Activated CD4-positive, alpha-beta T cell treated with anti-CD3 and anti-CD28 coated beads, Interleukin-2, amount 10 ng/mL, durations not matched to agents 7 days and 5 days (primary cell): ENCODE data around the gene RBPJL. TPM values are rescaled to one million over a fixed set of nuclear protein-coding genes. Genes with fewer than 3 reads are reported as not detected.
A peak's percentile ranks its signal among the peaks of the same experiment; 100 is the strongest.

Source experiments
- CTCF ChIA-PET: fragments of 350-600 bp; sonication (Branson Sonifier 250); formaldehyde crosslinking; loops from one replicate; lab custom pipeline; 2021; ENCODE audit warnings: antibody characterized with exemption; lab: Charles Lee
- POLR2A ChIA-PET: fragments of 350-600 bp; sonication (Branson Sonifier 250); formaldehyde crosslinking; loops from one replicate; lab custom pipeline; 2021; ENCODE audit warnings: antibody characterized with exemption; lab: Charles Lee
- DNase-seq: peaks from one replicate; pipeline ENCODE4 v3.0.0-alpha.2; 2020
- H3K27ac Mint-ChIP-seq: one replicate; pipeline ENCODE4 v1.8.0; 2021; ENCODE audit warnings: mild to moderate bottlenecking, moderate library complexity, mixed read lengths
- H3K27me3 Mint-ChIP-seq: one replicate; pipeline ENCODE4 v1.8.0; 2021; ENCODE audit warnings: mixed read lengths
- H3K36me3 Mint-ChIP-seq: one replicate; pipeline ENCODE4 v1.8.0; 2021; ENCODE audit warnings: low read depth, mixed read lengths
- H3K4me1 Mint-ChIP-seq: one replicate; pipeline ENCODE4 v1.8.0; 2021; ENCODE audit warnings: mixed read lengths
- H3K4me3 Mint-ChIP-seq: one replicate; pipeline ENCODE4 v1.8.0; 2021; ENCODE audit warnings: mild to moderate bottlenecking, moderate library complexity, mixed read lengths
- H3K9me3 Mint-ChIP-seq: one replicate; pipeline ENCODE4 v1.8.0; 2021; ENCODE audit warnings: mixed read lengths
- total RNA-seq, 2 experiments: library from RNA; stranded (reverse); gene quantifications; one replicate each; pipeline ENCODE4 v1.2.3, GENCODE V29; 2021

Gene RBPJL
- total RNA-seq, 2 experiments from 2014 or later, result not detected

- no peak for DNase-seq
- no peaks in the 10 kb centered on the region for H3K9me3 Mint-ChIP-seq
- ChIA-PET POLR2A (no interaction called here), CTCF (interaction anchor here (0.5 kb wide), 1 partner anchor 854 kb away, joined by 3 read pairs; no protein-coding TSS in a partner anchor)
- H3K27ac Mint-ChIP-seq, result no peak overlapping the region
- H3K27me3 Mint-ChIP-seq, result peaks cover 19% of the 10 kb centered on the region
- H3K4me1 Mint-ChIP-seq, result peaks cover 18% of the 10 kb centered on the region
- H3K4me3 Mint-ChIP-seq, result no peak overlapping the region
- no peaks in the 10 kb centered on the region for H3K36me3 Mint-ChIP-seq
These were observed 8.7 kb upstream of the RBPJL start for GRCh38 chr20:45297786-45298497.

GRCh38 chr20:45299786-45300185 lies 6.9 kb upstream of the RBPJL start:
- H3K36me3 Mint-ChIP-seq, result no peaks in the 10 kb centered on the region
- H3K4me1 Mint-ChIP-seq, result peaks cover 18% of the 10 kb centered on the region
- peaks cover 15% of the 10 kb centered on the region for H3K27me3 Mint-ChIP-seq
- no peak overlapping the region for H3K27ac Mint-ChIP-seq
- no peak for DNase-seq
- POLR2A ChIA-PET, result no interaction called here
- no peak overlapping the region for H3K4me3 Mint-ChIP-seq
- no peaks in the 10 kb centered on the region for H3K9me3 Mint-ChIP-seq
- CTCF ChIA-PET, result interaction anchor here (1.2 to 6.5 kb wide), 2 partner anchors 7 to 12 kb away, joined by 3 to 73 read pairs; no protein-coding TSS in a partner anchor

- DNase-seq, result peak; percentile 40
- Mint-ChIP-seq H3K27me3 (peaks cover 16% of the 10 kb centered on the region), H3K36me3 (no peaks in the 10 kb centered on the region), H3K27ac (no peak overlapping the region), H3K4me3 (no peak overlapping the region), H3K4me1 (peaks cover 20% of the 10 kb centered on the region), H3K9me3 (no peaks in the 10 kb centered on the region)
- ChIA-PET POLR2A (no interaction called here), CTCF (interaction anchor here (0.6 to 6.5 kb wide), 9 partner anchors 8 to 469 kb away, joined by 3 to 73 read pairs (median 6); partner anchors contain the start of gene SYS1)
These were observed 5.7 kb upstream of the RBPJL start for GRCh38 chr20:45300961-45301360.

GRCh38 chr20:45301824-45302271 lies 4.8 kb upstream of the RBPJL start:
- Mint-ChIP-seq H3K36me3 (no peaks in the 10 kb centered on the region), H3K4me3 (no peak overlapping the region), H3K4me1 (peaks cover 20% of the 10 kb centered on the region), H3K27me3 (peaks cover 16% of the 10 kb centered on the region), H3K9me3 (no peaks in the 10 kb centered on the region), H3K27ac (no peak overlapping the region)
- no peak for DNase-seq
- POLR2A ChIA-PET, result interaction anchor here (0.7 kb wide), 1 partner anchor 320 kb away, joined by 3 read pairs; no protein-coding TSS in a partner anchor
- CTCF ChIA-PET, result interaction anchor here (1.4 to 6.5 kb wide), 6 partner anchors 9 to 469 kb away, joined by 3 to 73 read pairs (median 7); partner anchors contain the start of gene SYS1

GRCh38 chr20:45303586-45304463 lies 2.8 kb upstream of the RBPJL start:
- no peak for DNase-seq
- Mint-ChIP-seq H3K27me3 (peaks cover 24% of the 10 kb centered on the region), H3K27ac (no peak overlapping the region), H3K4me3 (no peak overlapping the region), H3K36me3 (no peaks in the 10 kb centered on the region), H3K4me1 (peaks cover 20% of the 10 kb centered on the region), H3K9me3 (no peaks in the 10 kb centered on the region)
- ChIA-PET POLR2A (no interaction called here), CTCF (interaction anchor here (0.9 to 6.5 kb wide), 8 partner anchors 8 to 468 kb away, joined by 3 to 73 read pairs (median 4); no protein-coding TSS in a partner anchor)

- POLR2A ChIA-PET, result no interaction called here
- Mint-ChIP-seq H3K9me3 (no peaks in the 10 kb centered on the region), H3K27ac (no peak overlapping the region), H3K4me3 (no peak overlapping the region), H3K36me3 (no peaks in the 10 kb centered on the region), H3K4me1 (peaks cover 20% of the 10 kb centered on the region), H3K27me3 (peaks cover 24% of the 10 kb centered on the region)
- CTCF ChIA-PET, result interaction anchor here (0.9 to 6.5 kb wide), 2 partner anchors 12 to 467 kb away, joined by 3 to 73 read pairs; no protein-coding TSS in a partner anchor
- DNase-seq, result no peak
These were observed 2.1 kb upstream of the RBPJL start for GRCh38 chr20:45304464-45304999.

GRCh38 chr20:45305262-45305661 lies 1.4 kb upstream of the RBPJL start:
- Mint-ChIP-seq H3K9me3 (no peaks in the 10 kb centered on the region), H3K27ac (no peak overlapping the region), H3K4me3 (no peak overlapping the region), H3K36me3 (no peaks in the 10 kb centered on the region), H3K4me1 (peaks cover 23% of the 10 kb centered on the region), H3K27me3 (peaks cover 29% of the 10 kb centered on the region)
- DNase-seq, result no peak
- CTCF ChIA-PET, result interaction anchor here (0.6 to 6.5 kb wide), 3 partner anchors 12 to 68 kb away, joined by 3 to 73 read pairs (median 3); no protein-coding TSS in a partner anchor
- POLR2A ChIA-PET, result no interaction called here

GRCh38 chr20:45307076-45307640 lies 518 bp downstream of the RBPJL start:
- Mint-ChIP-seq H3K27me3 (peaks cover 34% of the 10 kb centered on the region), H3K9me3 (no peaks in the 10 kb centered on the region)

GRCh38 chr20:45308117-45308778 lies 1.6 kb downstream of the RBPJL start, which contains the start of gene MATN4:
MATN4 (minus strand) TSS chr20:45308299; CDS start chr20:45305582, 2,717 bp downstream.
- no peak for DNase-seq
- CTCF ChIA-PET, result no interaction called here
- Mint-ChIP-seq H3K27ac (no peak within 1 kb of the TSS), H3K9me3 (no peaks in the 10 kb centered on the region), H3K36me3 (no peaks in the 10 kb centered on the region), H3K27me3 (peaks cover 38% of the 10 kb centered on the region), H3K4me3 (no peak within 1 kb of the TSS), H3K4me1 (peaks cover 20% of the 10 kb centered on the region)
- POLR2A ChIA-PET, result no interaction called here

More at GRCh38 chr20:45307076-45307640, 518 bp downstream of the RBPJL start:
- Mint-ChIP-seq H3K27ac (no peak overlapping the region), H3K4me1 (peaks cover 24% of the 10 kb centered on the region), H3K36me3 (no peaks in the 10 kb centered on the region), H3K4me3 (no peak overlapping the region)
- ChIA-PET CTCF (no interaction called here), POLR2A (no interaction called here)
- DNase-seq, result no peak

GRCh38 chr20:45309075-45309474 lies 2.4 kb downstream of the RBPJL start:
- H3K9me3 Mint-ChIP-seq, result no peaks in the 10 kb centered on the region
- no peak overlapping the region for H3K27ac Mint-ChIP-seq
- ChIA-PET CTCF (interaction anchor here (1.1 kb wide), 1 partner anchor 462 kb away, joined by 3 read pairs; no protein-coding TSS in a partner anchor), POLR2A (no interaction called here)
- DNase-seq, result no peak
- peaks cover 14% of the 10 kb centered on the region for H3K4me1 Mint-ChIP-seq
- H3K27me3 Mint-ChIP-seq, result peaks cover 38% of the 10 kb centered on the region
- no peaks in the 10 kb centered on the region for H3K36me3 Mint-ChIP-seq
- H3K4me3 Mint-ChIP-seq, result no peak overlapping the region

- CTCF ChIA-PET, result interaction anchor here (0.6 to 1.5 kb wide), 17 partner anchors 8 to 460 kb away, joined by 3 to 10 read pairs (median 4); partner anchors contain the start of genes SYS1 and YWHAB
- Mint-ChIP-seq H3K4me1 (peaks cover 14% of the 10 kb centered on the region), H3K9me3 (no peaks in the 10 kb centered on the region), H3K27me3 (peaks cover 47% of the 10 kb centered on the region), H3K36me3 (no peaks in the 10 kb centered on the region), H3K27ac (no peak overlapping the region), H3K4me3 (no peak overlapping the region)
- peak; percentile 64 for DNase-seq
- POLR2A ChIA-PET, result no interaction called here
These were observed 5.1 kb downstream of the RBPJL start for GRCh38 chr20:45311589-45312211.
